Uterus (tissue), 2 donors: ENCODE measurements around the gene CLDN20.

Experiments used
- POLR2A ChIP-seq, 2 donors: fragments of 450-650 bp; IDR thresholded peaks; one replicate each; pipeline ENCODE4 v1.6.1; 2016; ENCODE audit warnings: antibody characterized with exemption in 2 of 2, mild to moderate bottlenecking in 1 of 2, moderate library complexity in 1 of 2
- TF ChIP-seq, protein P1 (sequence below), 4 experiments: fragments of 200-600 bp in 2 of 4; fragments of 450-650 bp in 2 of 4; sonication (generic) in 2 of 4; IDR thresholded peaks; one replicate each; pipeline ENCODE4 v1.5.1; 2016 to 2019; ENCODE audit warnings: antibody characterized with exemption in 4 of 4, mild to moderate bottlenecking in 2 of 4, moderate library complexity in 1 of 4

DNA sequence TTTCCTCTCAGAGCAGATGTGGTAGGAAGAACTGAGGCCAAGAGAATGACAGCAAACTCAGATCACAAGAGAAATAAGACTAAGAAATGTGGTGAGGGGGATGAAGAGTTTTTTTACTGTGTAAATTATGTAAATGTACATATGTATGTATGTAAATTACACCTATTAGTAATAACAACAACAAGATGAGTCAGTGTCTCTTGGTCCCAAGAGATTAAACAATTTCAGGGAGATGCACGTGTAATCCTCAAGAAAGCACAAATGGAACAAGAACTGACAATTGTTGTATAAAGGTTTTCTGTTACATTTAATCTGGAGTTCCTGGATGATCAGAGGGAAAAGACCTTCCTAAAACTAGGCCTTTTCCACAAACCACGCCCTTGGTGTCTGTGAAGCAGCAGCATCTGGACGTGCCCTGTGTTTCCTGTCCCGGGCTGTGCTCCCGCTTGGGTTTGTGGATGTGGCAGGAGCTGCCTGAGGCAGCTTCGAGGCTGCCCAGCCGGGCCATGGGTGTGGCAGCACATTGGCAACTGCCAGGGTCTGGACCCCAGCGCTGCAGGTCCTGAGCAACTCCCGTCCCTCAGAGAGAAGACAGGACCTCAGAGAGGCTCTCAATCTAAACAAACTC, 994 bp downstream of the CLDN20 start:
- TF ChIP-seq, protein P1, sequence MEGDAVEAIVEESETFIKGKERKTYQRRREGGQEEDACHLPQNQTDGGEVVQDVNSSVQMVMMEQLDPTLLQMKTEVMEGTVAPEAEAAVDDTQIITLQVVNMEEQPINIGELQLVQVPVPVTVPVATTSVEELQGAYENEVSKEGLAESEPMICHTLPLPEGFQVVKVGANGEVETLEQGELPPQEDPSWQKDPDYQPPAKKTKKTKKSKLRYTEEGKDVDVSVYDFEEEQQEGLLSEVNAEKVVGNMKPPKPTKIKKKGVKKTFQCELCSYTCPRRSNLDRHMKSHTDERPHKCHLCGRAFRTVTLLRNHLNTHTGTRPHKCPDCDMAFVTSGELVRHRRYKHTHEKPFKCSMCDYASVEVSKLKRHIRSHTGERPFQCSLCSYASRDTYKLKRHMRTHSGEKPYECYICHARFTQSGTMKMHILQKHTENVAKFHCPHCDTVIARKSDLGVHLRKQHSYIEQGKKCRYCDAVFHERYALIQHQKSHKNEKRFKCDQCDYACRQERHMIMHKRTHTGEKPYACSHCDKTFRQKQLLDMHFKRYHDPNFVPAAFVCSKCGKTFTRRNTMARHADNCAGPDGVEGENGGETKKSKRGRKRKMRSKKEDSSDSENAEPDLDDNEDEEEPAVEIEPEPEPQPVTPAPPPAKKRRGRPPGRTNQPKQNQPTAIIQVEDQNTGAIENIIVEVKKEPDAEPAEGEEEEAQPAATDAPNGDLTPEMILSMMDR (IDR thresholded peaks at IDR 0.05) = no peak
- TF ChIP-seq POLR2A (IDR thresholded peaks at IDR 0.05) = no peak
